Fibroblast of mammary gland (primary cell): ENCODE data around the gene LAMA2.

ENCODE experiments used
- DNase-seq: peaks from one replicate; pipeline ENCODE4 v3.0.0-alpha.2; 2010; ENCODE audit warnings: low read depth
- H3K4me3 ChIP-seq: 2 replicates; pipeline ENCODE4 v1.5.1; 2011; ENCODE audit warnings: low read depth, mild to moderate bottlenecking, low read length, moderate library complexity; ENCODE audit not compliant: control insufficient read depth
- CTCF ChIP-seq: conservative IDR thresholded peaks from 2 replicates; pipeline ENCODE4 v1.5.1; 2011; ENCODE audit warnings: low read depth, low read length, inconsistent platforms; ENCODE audit not compliant: control insufficient read depth, insufficient read depth

LAMA2 gene

GRCh38 chr6:129320892-129321291, 438.0 kb downstream of the LAMA2 start:
- no peak for TF ChIP-seq CTCF
- no peak overlapping the region for H3K4me3 ChIP-seq
- DNase-seq: no peak

GRCh38 chr6:129321303-129321702, 438.4 kb downstream of the LAMA2 start:
- no peak for TF ChIP-seq CTCF
- H3K4me3 ChIP-seq: no peak overlapping the region
- DNase-seq: no peak

- TF ChIP-seq CTCF: no peak
- H3K4me3 ChIP-seq: no peak overlapping the region
- no peak for DNase-seq
Measured at GRCh38 chr6:129324345-129324744, 441.4 kb downstream of the LAMA2 start.

GRCh38 chr6:129329678-129330077, 446.7 kb downstream of the LAMA2 start:
- no peak overlapping the region for H3K4me3 ChIP-seq
- no peak for DNase-seq
- TF ChIP-seq CTCF: no peak

GRCh38 chr6:129331450-129332138, 448.7 kb downstream of the LAMA2 start:
- TF ChIP-seq CTCF: no peak
- peak; percentile 73 for DNase-seq
- no peak overlapping the region for H3K4me3 ChIP-seq

DNA sequence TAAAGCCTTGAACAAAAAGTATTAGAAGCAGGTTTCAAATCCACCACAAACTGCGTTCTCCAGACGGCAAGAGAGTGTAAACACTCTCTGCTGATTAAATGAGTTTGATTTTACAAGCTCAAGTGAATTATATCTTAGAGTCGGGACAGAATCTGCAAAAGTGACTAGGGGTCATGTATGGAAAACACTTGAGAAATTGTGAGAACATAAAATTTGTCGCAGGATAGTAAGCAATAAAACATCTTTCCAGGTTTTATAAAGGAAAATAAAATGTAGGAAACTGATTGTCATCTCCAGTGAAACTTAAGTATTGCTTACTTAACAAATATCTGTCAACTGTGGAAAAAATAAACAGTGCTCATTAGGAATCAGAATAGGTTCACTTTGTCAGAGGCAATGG, 452.9 kb downstream of the LAMA2 start:
- TF ChIP-seq CTCF: no peak
- no peak for DNase-seq
- H3K4me3 ChIP-seq: no peak overlapping the region

DNA sequence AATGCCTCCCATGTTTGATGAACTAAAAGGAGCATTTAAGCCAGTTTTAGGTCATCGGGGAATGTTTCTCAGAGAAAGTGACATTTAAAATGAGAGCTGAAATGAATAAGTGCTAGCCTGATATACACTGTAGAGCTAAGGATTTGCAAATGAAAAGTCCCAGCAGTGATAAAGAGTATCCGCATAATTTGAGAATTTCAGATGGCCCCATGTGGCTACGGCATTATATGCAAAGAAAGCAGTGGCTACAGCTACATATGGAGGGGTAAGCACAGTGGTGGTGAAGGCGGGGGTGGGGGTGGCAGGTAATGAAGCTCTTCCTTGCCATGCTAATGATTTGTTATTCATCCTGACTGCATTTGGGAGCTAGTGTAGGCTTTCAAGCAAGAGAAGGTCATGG, 455.7 kb downstream of the LAMA2 start:
- no peak for DNase-seq
- H3K4me3 ChIP-seq: no peak overlapping the region
- TF ChIP-seq CTCF: no peak
